Measurements from ENCODE around the gene TCTN1. TPM values are rescaled to one million over a fixed set of nuclear protein-coding genes. Genes with fewer than 3 reads are reported as not detected.

Gene TCTN1
- total RNA-seq, 1 experiment from 2014 or later = 40.0 TPM

GRCh38 chr12:110597885-110598284 is 16.0 kb upstream of the TCTN1 start:
- H3K27ac ChIP-seq (ENCODE audit: low read length) = no peak overlapping the region
- ChIA-PET CTCF (no interaction called here), POLR2A (ENCODE audit: unreplicated experiment) (no interaction called here)
- intact Hi-C loops (cut with micrococcal nuclease) = no loop called here
- ATAC-seq (no peak), DNase-seq (no peak)
- H3K36me3 ChIP-seq (ENCODE audit: low read depth, low read length) = no peaks in the 10 kb centered on the region
- no peaks in the 10 kb centered on the region for H3K9me3 ChIP-seq (ENCODE audit: low read length)
- H3K9ac ChIP-seq (ENCODE audit: low read length) = no peak overlapping the region
- no peaks in the 10 kb centered on the region for H4K20me1 ChIP-seq (ENCODE audit: low read length)
- no peaks in the 10 kb centered on the region for H3F3A ChIP-seq (ENCODE audit: low read length, unreplicated experiment)
- H3K4me3 ChIP-seq (ENCODE audit: low read length) = no peak overlapping the region
- H2AFZ ChIP-seq (ENCODE audit: low read length) = no peak overlapping the region
- no peaks in the 10 kb centered on the region for H3K4me1 ChIP-seq (ENCODE audit: insufficient read depth, low read length)
- no TSS peak for BruUV-seq (replicated peaks)
- H3K27me3 ChIP-seq (ENCODE audit: low read length) = no peaks in the 10 kb centered on the region
- TF ChIP-seq EZH2 (IDR thresholded peaks at IDR 0.05; ENCODE audit: low read length, unreplicated experiment) (no peak), EZH2phosphoT487 (IDR thresholded peaks at IDR 0.05; ENCODE audit: borderline replicate concordance, low read length) (no peak)
- TF ChIP-seq, protein P1, sequence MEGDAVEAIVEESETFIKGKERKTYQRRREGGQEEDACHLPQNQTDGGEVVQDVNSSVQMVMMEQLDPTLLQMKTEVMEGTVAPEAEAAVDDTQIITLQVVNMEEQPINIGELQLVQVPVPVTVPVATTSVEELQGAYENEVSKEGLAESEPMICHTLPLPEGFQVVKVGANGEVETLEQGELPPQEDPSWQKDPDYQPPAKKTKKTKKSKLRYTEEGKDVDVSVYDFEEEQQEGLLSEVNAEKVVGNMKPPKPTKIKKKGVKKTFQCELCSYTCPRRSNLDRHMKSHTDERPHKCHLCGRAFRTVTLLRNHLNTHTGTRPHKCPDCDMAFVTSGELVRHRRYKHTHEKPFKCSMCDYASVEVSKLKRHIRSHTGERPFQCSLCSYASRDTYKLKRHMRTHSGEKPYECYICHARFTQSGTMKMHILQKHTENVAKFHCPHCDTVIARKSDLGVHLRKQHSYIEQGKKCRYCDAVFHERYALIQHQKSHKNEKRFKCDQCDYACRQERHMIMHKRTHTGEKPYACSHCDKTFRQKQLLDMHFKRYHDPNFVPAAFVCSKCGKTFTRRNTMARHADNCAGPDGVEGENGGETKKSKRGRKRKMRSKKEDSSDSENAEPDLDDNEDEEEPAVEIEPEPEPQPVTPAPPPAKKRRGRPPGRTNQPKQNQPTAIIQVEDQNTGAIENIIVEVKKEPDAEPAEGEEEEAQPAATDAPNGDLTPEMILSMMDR (conservative IDR thresholded peaks at IDR 0.05; ENCODE audit: low read depth, low read length) = no peak
- H3K9me2 ChIP-seq (replicated peaks; ENCODE audit: low read length) = no peaks in the 10 kb centered on the region
- H3K4me2 ChIP-seq (ENCODE audit: low read length) = no peak overlapping the region
- H3K79me2 ChIP-seq (ENCODE audit: low read length) = no peaks in the 10 kb centered on the region

- intact Hi-C loops (cut with micrococcal nuclease) = no loop called here
- ATAC-seq = no peak
- Histone ChIP-seq H2AFZ (ENCODE audit: low read length) (no peak overlapping the region), H3K9me3 (ENCODE audit: low read length) (no peaks in the 10 kb centered on the region), H3K9ac (ENCODE audit: low read length) (no peak overlapping the region), H3F3A (ENCODE audit: low read length, unreplicated experiment) (no peaks in the 10 kb centered on the region), H3K36me3 (ENCODE audit: low read depth, low read length) (no peaks in the 10 kb centered on the region), H3K27ac (ENCODE audit: low read length) (no peak overlapping the region), H3K4me2 (ENCODE audit: low read length) (no peak overlapping the region), H3K4me1 (ENCODE audit: insufficient read depth, low read length) (no peaks in the 10 kb centered on the region), H4K20me1 (ENCODE audit: low read length) (no peaks in the 10 kb centered on the region), H3K79me2 (ENCODE audit: low read length) (no peaks in the 10 kb centered on the region), H3K9me2 (replicated peaks; ENCODE audit: low read length) (no peaks in the 10 kb centered on the region), H3K27me3 (ENCODE audit: low read length) (no peaks in the 10 kb centered on the region), H3K4me3 (ENCODE audit: low read length) (no peak overlapping the region)
- TF ChIP-seq EZH2 (IDR thresholded peaks at IDR 0.05; ENCODE audit: low read length, unreplicated experiment) = no peak
- TF ChIP-seq, protein P1 (conservative IDR thresholded peaks at IDR 0.05; ENCODE audit: low read depth, low read length) = no peak
- ChIA-PET POLR2A (ENCODE audit: unreplicated experiment) (interaction anchor here (0.6 kb wide), 1 partner anchor 51 kb away, joined by 9 read pairs; no protein-coding TSS in a partner anchor), CTCF (interaction anchor here (1.2 to 1.8 kb wide), 3 partner anchors 21 to 86 kb away, joined by 3 to 16 read pairs (median 8); no protein-coding TSS in a partner anchor)
- no TSS peak for BruUV-seq (replicated peaks)
- no peak for DNase-seq
Observed at GRCh38 chr12:110599334-110599733, 14.6 kb upstream of the TCTN1 start.

GRCh38 chr12:110600254-110600653 is 13.7 kb upstream of the TCTN1 start:
- no peak overlapping the region for H3K9ac ChIP-seq (ENCODE audit: low read length)
- no TSS peak for BruUV-seq (replicated peaks)
- intact Hi-C loops (cut with micrococcal nuclease) = loop anchor here (1.0 to 5.0 kb wide), 3 partner anchors 48 to 287 kb away; no protein-coding TSS in a partner anchor
- H3K79me2 ChIP-seq (ENCODE audit: low read length) = no peaks in the 10 kb centered on the region
- H3K4me1 ChIP-seq (ENCODE audit: insufficient read depth, low read length) = no peaks in the 10 kb centered on the region
- H3F3A ChIP-seq (ENCODE audit: low read length, unreplicated experiment) = no peaks in the 10 kb centered on the region
- no peaks in the 10 kb centered on the region for H3K9me3 ChIP-seq (ENCODE audit: low read length)
- peak; percentile 89 for DNase-seq
- CTCF ChIA-PET = interaction anchor here (0.5 to 2.7 kb wide), 10 partner anchors 22 to 206 kb away, joined by 3 to 25 read pairs (median 10); partner anchors contain the start of genes ARPC3, FAM216A and GPN3
- POLR2A ChIA-PET (ENCODE audit: unreplicated experiment) = interaction anchor here (0.6 kb wide), 1 partner anchor 52 kb away, joined by 9 read pairs; no protein-coding TSS in a partner anchor
- TF ChIP-seq, protein P1 (conservative IDR thresholded peaks at IDR 0.05; ENCODE audit: low read depth, low read length) = peak; percentile 85
- no peak for TF ChIP-seq EZH2phosphoT487 (IDR thresholded peaks at IDR 0.05; ENCODE audit: borderline replicate concordance, low read length)
- no peak for TF ChIP-seq EZH2 (IDR thresholded peaks at IDR 0.05; ENCODE audit: low read length, unreplicated experiment)
- H3K4me2 ChIP-seq (ENCODE audit: low read length) = no peak overlapping the region
- no peak overlapping the region for H3K27ac ChIP-seq (ENCODE audit: low read length)
- ATAC-seq = peak; percentile 54
- H3K9me2 ChIP-seq (replicated peaks; ENCODE audit: low read length) = no peaks in the 10 kb centered on the region
- H3K4me3 ChIP-seq (ENCODE audit: low read length) = no peak overlapping the region
- no peaks in the 10 kb centered on the region for H3K27me3 ChIP-seq (ENCODE audit: low read length)
- H4K20me1 ChIP-seq (ENCODE audit: low read length) = no peaks in the 10 kb centered on the region
- no peaks in the 10 kb centered on the region for H3K36me3 ChIP-seq (ENCODE audit: low read depth, low read length)
- H2AFZ ChIP-seq (ENCODE audit: low read length) = 0 out of 2 replicates have a peak overlapping the region, but pooled peaks have one; percentile 43
